DOHH2 (cell line): ENCODE data around the gene RAB4A.

Source experiments
- H3F3A ChIP-seq: fragments of 200-600 bp; sonication (generic), shearing (Covaris generic); 2 replicates; pipeline ENCODE4 v1.6.0; 2016; ENCODE audit warnings: antibody characterized with exemption, mild to moderate bottlenecking; ENCODE audit not compliant: control insufficient read depth, insufficient read depth
- H3K27ac ChIP-seq: fragments of 200-600 bp; sonication (generic); 2 replicates; pipeline ENCODE4 v1.5.1; 2014; ENCODE audit warnings: low read depth, mild to moderate bottlenecking, low read length, moderate library complexity
- H3K27me3 ChIP-seq: fragments of 200-600 bp; sonication (generic); 2 replicates; pipeline ENCODE4 v1.6.1; 2014; ENCODE audit warnings: mild to moderate bottlenecking, low read length, mixed read lengths; ENCODE audit not compliant: control insufficient read depth
- H3K36me3 ChIP-seq: fragments of 200-600 bp; sonication (generic); 2 replicates; pipeline ENCODE4 v1.6.1; 2014; ENCODE audit warnings: mild to moderate bottlenecking, low read length, moderate library complexity, mixed read lengths; ENCODE audit not compliant: control insufficient read depth
- H3K4me1 ChIP-seq: fragments of 200-600 bp; sonication (generic); 2 replicates; pipeline ENCODE4 v1.6.1; 2014; ENCODE audit warnings: mild to moderate bottlenecking, low read length, mixed read lengths; ENCODE audit not compliant: control insufficient read depth
- H3K4me2 ChIP-seq: fragments of 200-600 bp; sonication (generic); 2 replicates; pipeline ENCODE4 v1.6.0; 2014; ENCODE audit warnings: mild to moderate bottlenecking, low read length, moderate library complexity
- H3K4me3 ChIP-seq: fragments of 200-600 bp; sonication (generic); 2 replicates; pipeline ENCODE4 v1.5.1; 2014; ENCODE audit warnings: mild to moderate bottlenecking, low read length, mixed read lengths
- H3K79me2 ChIP-seq: fragments of 200-600 bp; sonication (generic); 2 replicates; pipeline ENCODE4 v1.6.1; 2014; ENCODE audit warnings: mild to moderate bottlenecking, low read length, mixed read lengths; ENCODE audit not compliant: control insufficient read depth
- H3K9me2 ChIP-seq: fragments of 200-600 bp; sonication (generic); replicated peaks from 2 replicates; pipeline ENCODE4 v1.6.1; 2014; ENCODE audit warnings: mild to moderate bottlenecking, low read length, mixed read lengths; ENCODE audit not compliant: control insufficient read depth
- H3K9me3 ChIP-seq: fragments of 200-600 bp; sonication (generic); 2 replicates; pipeline ENCODE4 v1.6.1; 2014; ENCODE audit warnings: antibody characterized with exemption, low read length, mixed read lengths; ENCODE audit not compliant: control insufficient read depth, insufficient read depth
- H4K20me1 ChIP-seq: fragments of 200-600 bp; sonication (generic); 2 replicates; pipeline ENCODE4 v1.6.0; 2014; ENCODE audit warnings: low read depth, mild to moderate bottlenecking, antibody characterized with exemption, low read length, moderate library complexity; ENCODE audit not compliant: control insufficient read depth, insufficient read depth
- EZH2phosphoT487 ChIP-seq: fragments of 200-600 bp; sonication (generic); IDR thresholded peaks from 2 replicates; pipeline ENCODE4 v1.6.1; 2017; ENCODE audit warnings: borderline replicate concordance, mild to moderate bottlenecking, antibody characterized with exemption, low read length, moderate library complexity, mixed read lengths
- TF ChIP-seq, protein P1 (sequence below): fragments of 200-600 bp; sonication (generic); IDR thresholded peaks from one replicate; pipeline ENCODE4 v1.5.1; 2014; ENCODE audit warnings: antibody characterized with exemption, mild to moderate bottlenecking, low read depth, low read length; ENCODE audit not compliant: poor library complexity, severe bottlenecking

The RAB4A gene

DNA sequence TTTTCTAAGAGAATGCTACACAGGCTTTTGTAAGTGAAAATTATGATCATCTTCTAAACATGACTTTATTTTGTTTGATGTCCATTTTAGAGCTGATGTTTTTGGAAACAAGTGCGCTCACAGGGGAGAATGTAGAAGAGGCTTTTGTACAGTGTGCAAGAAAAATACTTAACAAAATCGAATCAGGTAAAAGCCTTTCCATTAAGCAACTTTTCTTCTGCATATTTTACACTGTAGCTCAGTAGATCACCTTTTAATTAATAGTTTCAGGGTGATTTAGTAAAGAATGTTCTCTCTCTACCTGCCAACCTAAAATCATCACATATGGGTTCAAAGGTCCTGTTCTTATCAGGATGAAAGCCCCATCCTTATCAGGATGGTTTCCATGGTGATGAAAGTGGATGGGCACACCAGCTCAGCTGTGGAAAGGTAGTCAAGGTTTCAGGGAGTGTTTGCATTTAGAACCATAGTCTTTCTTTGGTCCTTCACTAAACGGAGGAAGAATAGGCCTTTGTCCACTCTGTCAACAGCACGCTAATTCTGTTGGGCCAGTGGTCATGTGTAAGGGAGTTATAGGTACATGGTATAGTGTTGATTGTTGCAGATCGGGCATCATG, 28.1 kb downstream of the RAB4A start:
- H3K4me1 ChIP-seq: no peaks in the 10 kb centered on the region
- no peaks in the 10 kb centered on the region for H3K9me2 ChIP-seq
- no peaks in the 10 kb centered on the region for H3K79me2 ChIP-seq
- H3F3A ChIP-seq: no peaks in the 10 kb centered on the region
- no peaks in the 10 kb centered on the region for H3K9me3 ChIP-seq
- TF ChIP-seq, protein P1, sequence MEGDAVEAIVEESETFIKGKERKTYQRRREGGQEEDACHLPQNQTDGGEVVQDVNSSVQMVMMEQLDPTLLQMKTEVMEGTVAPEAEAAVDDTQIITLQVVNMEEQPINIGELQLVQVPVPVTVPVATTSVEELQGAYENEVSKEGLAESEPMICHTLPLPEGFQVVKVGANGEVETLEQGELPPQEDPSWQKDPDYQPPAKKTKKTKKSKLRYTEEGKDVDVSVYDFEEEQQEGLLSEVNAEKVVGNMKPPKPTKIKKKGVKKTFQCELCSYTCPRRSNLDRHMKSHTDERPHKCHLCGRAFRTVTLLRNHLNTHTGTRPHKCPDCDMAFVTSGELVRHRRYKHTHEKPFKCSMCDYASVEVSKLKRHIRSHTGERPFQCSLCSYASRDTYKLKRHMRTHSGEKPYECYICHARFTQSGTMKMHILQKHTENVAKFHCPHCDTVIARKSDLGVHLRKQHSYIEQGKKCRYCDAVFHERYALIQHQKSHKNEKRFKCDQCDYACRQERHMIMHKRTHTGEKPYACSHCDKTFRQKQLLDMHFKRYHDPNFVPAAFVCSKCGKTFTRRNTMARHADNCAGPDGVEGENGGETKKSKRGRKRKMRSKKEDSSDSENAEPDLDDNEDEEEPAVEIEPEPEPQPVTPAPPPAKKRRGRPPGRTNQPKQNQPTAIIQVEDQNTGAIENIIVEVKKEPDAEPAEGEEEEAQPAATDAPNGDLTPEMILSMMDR: no peak
- TF ChIP-seq EZH2phosphoT487: no peak
- peaks cover 57% of the 10 kb centered on the region for H3K36me3 ChIP-seq
- no peaks in the 10 kb centered on the region for H3K27me3 ChIP-seq
- no peak overlapping the region for H3K4me3 ChIP-seq
- H3K4me2 ChIP-seq: no peak overlapping the region
- H4K20me1 ChIP-seq: no peaks in the 10 kb centered on the region
- no peak overlapping the region for H3K27ac ChIP-seq

DNA sequence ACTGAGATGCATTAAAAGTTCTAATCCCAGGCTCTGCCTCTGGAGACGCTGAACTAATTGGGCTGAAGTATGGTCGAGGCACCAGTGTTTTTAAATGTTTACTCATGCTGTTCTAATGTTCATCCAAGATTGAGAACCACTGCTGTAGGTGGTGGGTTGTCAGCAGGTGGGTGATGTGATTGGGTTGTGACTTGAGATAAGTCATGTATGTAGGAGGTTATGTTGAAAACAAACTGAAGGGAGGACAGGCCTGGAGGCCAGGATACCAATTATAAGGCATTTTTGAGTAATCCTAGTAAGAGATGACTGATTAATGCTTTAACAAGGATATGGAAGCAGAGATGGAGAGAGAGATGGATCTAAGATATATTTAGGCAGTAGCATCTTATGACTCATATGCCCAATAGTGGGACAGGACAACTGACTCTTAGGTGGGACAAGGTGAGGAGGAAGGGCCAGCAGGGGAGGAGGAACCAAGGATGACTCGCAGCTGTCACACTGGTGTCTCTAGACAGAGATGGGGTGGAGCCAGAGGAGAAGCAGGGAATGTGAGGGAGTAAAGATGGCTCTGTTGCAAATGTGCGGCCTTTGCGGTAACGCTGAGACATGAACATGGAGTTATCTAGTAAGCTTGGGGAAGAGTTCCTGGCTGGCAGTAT, 29.3 kb downstream of the RAB4A start:
- Histone ChIP-seq H3K9me2 (no peaks in the 10 kb centered on the region), H3K79me2 (no peaks in the 10 kb centered on the region), H4K20me1 (no peaks in the 10 kb centered on the region), H3K27me3 (no peaks in the 10 kb centered on the region), H3K9me3 (no peaks in the 10 kb centered on the region), H3K4me2 (no peak overlapping the region), H3K4me3 (no peak overlapping the region), H3F3A (no peaks in the 10 kb centered on the region; the same call in 1 of the 2 replicates), H3K36me3 (peaks cover 66% of the 10 kb centered on the region), H3K4me1 (no peaks in the 10 kb centered on the region), H3K27ac (no peak overlapping the region)
- no peak for TF ChIP-seq EZH2phosphoT487
- TF ChIP-seq, protein P1: no peak

DNA sequence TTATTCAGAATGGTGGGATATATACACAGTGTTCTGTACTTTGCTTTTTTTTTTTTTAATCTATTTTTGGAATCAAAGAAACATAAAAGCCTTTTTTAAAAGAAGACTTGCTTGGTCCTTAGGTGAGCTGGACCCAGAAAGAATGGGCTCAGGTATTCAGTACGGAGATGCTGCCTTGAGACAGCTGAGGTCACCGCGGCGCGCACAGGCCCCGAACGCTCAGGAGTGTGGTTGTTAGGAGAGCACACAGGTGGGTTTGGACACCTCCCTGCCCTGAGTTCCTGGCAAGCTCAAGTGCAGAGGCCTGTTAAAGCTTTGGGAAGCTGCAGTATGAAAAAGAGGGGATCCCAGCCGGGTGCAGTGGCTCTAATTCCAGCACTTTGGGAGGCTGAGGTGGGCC, 31.8 kb downstream of the RAB4A start:
- H3K27ac ChIP-seq: no peak overlapping the region
- H3K4me2 ChIP-seq: no peak overlapping the region
- no peaks in the 10 kb centered on the region for H3K4me1 ChIP-seq
- no peak overlapping the region for H3K4me3 ChIP-seq
- H3K36me3 ChIP-seq: peaks cover 70% of the 10 kb centered on the region
- H3K9me2 ChIP-seq: no peaks in the 10 kb centered on the region
- TF ChIP-seq, protein P1: no peak
- TF ChIP-seq EZH2phosphoT487: no peak
- no peaks in the 10 kb centered on the region for H3K9me3 ChIP-seq
- H3K27me3 ChIP-seq: no peaks in the 10 kb centered on the region
- H4K20me1 ChIP-seq: no peaks in the 10 kb centered on the region
- H3K79me2 ChIP-seq: no peaks in the 10 kb centered on the region
- H3F3A ChIP-seq: no peaks in the 10 kb centered on the region; the same call in 1 of the 2 replicates
